Heart left ventricle (tissue), 16 donors: Measurements from ENCODE around the gene CDH2. TPM values are rescaled to one million over a fixed set of nuclear protein-coding genes. Genes with fewer than 3 reads are reported as not detected.

Experiments
- ATAC-seq, 4 donors: fragments of 200-7000 bp; cut with Tn5 transposase; one replicate each; pipeline ENCODE4 v1.9.1; 2020 to 2022; ENCODE audit warnings: moderate library complexity in 4 of 4, mild to moderate bottlenecking in 3 of 4, moderate number of reproducible peaks in 1 of 4
- DNase-seq, 5 donors: peaks; one replicate each; pipeline ENCODE4 v3.0.0-alpha.2; 2020
- H3K27ac ChIP-seq, 12 donors: fragments of 200-600 bp; sonication (generic) in 4 of 12; one replicate each; pipeline versions ENCODE4 v1.5.0 to v1.8.0; 2016 to 2022; ENCODE audit warnings: mild to moderate bottlenecking in 2 of 12
- H3K27me3 ChIP-seq, 9 donors: fragments of 200-600 bp; sonication (generic) in 2 of 9; one replicate each; pipeline versions ENCODE4 v1.5.1 to v1.8.0; 2016 to 2022; ENCODE audit warnings: mild to moderate bottlenecking in 3 of 9
- H3K36me3 ChIP-seq, 9 donors: fragments of 200-600 bp; sonication (generic) in 2 of 9; one replicate each; pipeline versions ENCODE4 v1.5.0 to v1.8.0; 2018 to 2022; ENCODE audit warnings: mild to moderate bottlenecking in 2 of 9
- H3K4me1 ChIP-seq, 12 donors: fragments of 200-600 bp; sonication (generic) in 4 of 12; one replicate each; pipeline versions ENCODE4 v1.5.0 to v1.8.0; 2016 to 2022; ENCODE audit warnings: mild to moderate bottlenecking in 3 of 12
- H3K4me3 ChIP-seq, 12 donors: fragments of 200-600 bp; sonication (generic) in 4 of 12; one replicate each; pipeline versions ENCODE4 v1.5.0 to v1.8.0; 2017 to 2022; ENCODE audit warnings: mild to moderate bottlenecking in 9 of 12, moderate library complexity in 4 of 12
- H3K9me3 ChIP-seq, 12 donors: fragments of 200-600 bp; sonication (generic) in 4 of 12; one replicate each; pipeline versions ENCODE4 v1.5.0 to v1.8.0; 2016 to 2022; ENCODE audit warnings: mild to moderate bottlenecking in 1 of 12
- CTCF ChIP-seq, 12 donors: fragments of 200-600 bp; sonication (generic) in 4 of 12; IDR thresholded peaks; one replicate each; pipeline versions ENCODE4 v1.5.0 to v1.8.0; 2018 to 2022; ENCODE audit warnings: antibody characterized with exemption in 12 of 12, mild to moderate bottlenecking in 5 of 12
- POLR2A ChIP-seq, 2 donors: fragments of 450-650 bp; IDR thresholded peaks; one replicate each; pipeline ENCODE4 v1.6.1; 2017; ENCODE audit warnings: antibody characterized with exemption in 2 of 2, mild to moderate bottlenecking in 2 of 2, moderate library complexity in 2 of 2
- whole genome bisulfite sequencing, 4 donors: extraction: QIAGEN DNeasy Blood & Tissue Kit in 2 of 4; methylation state at CpG; one replicate each; pipeline versions ENCODE4 v1.1.5 to v1.1.7; 2013 to 2018; 5-methylcytosine and 5-hydroxymethylcytosine counted together
- intact Hi-C, 10 donors: fragments of 100-400 bp; cut with DNase I; formaldehyde crosslinking; loops; one replicate each; pipeline versions ENCODE4 v1.11.1 to v1.14.2; 2022
- polyA plus RNA-seq, 2 donors: library from polyadenylated mRNA; stranded (reverse); fragments of 200-250 nt; gene quantifications; one replicate each; pipeline ENCODE4 v1.2.3, GENCODE V29; 2013
- total RNA-seq, 9 donors: library from RNA; depleted of rRNA in 2 of 9; stranded (reverse); fragments of >200 nt in 2 of 9; fragmentation: NEBNext Ultra II Directional in 3 of 9; extraction: Animal tissue kit (Norgen Biotek cat#: 25700) in 3 of 9; gene quantifications; one replicate each; pipeline versions ENCODE4 v1.1.0 to v1.2.4, GENCODE V29; 2016 to 2023
- donor health status: ischemic (EF 13 %, LVEDD 7.1; RV severe dilation, severe dysfunction).
- donor health status: healthy with polysubstance abuse.
- donor health status: DM: no; HTN: yes; CAD: no.
- donor health status: DM: no; HTN: no; CAD: no.
- donor health status: ischemic (EF 25% LVEDD 6.9; RV normal size, moderate dysfunction).
- donor health status: ischemic (EF 25% LVEDD 5.7; RV mildly dilated, moderate dysfunction).
- donor health status: healthy.
- donor health status: DM: yes; HTN: yes; CAD: no.
- donor health status: ischemic (EF 35%, LVEDD 5.7; RV mildly dilated, moderate dysfunction).
- donor health status: nonischemic (EF 11% LVEDD 7.7; RV severe dilation, severe dysfunction).
- donor health status: DM: yes; HTN: yes; CAD: no.
- donor health status: PGD.
- donor health status: ischemic (EF 29% LVEDD 5.4; RV normal size, mild dysfunction).
- donor health status: nonischemic (EF 23%, LVEDD 6.1; RV moderate dilation, normal function).

CDH2 gene
- total and polyA plus RNA-seq, 11 donors = 62.5 to 594 (median 386) TPM

- no peak for DNase-seq
- Histone ChIP-seq H3K27me3 (no peaks in the 10 kb centered on the region), H3K36me3 (no peaks in the 10 kb centered on the region), H3K4me1 (peaks cover 0 to 66% (median 21%) of the 10 kb centered on the region in 12 donors), H3K9me3 (no peaks in the 10 kb centered on the region), H3K4me3 (no peak overlapping the region), H3K27ac (peak overlapping the region; percentile 60 to 97 (median 84))
- WGBS, 4 donors = 50 to 59% (median 54%) methylated on average over 3 of the region's 3 CpGs
- TF ChIP-seq CTCF (IDR thresholded peaks at IDR 0.05) (no peak), POLR2A (IDR thresholded peaks at IDR 0.05) (no peak)
- intact Hi-C loops = loop anchor here in 5 of 10 donors (2.0 to 10.0 kb wide), 5 partner anchors 51 to 64 kb away; partner anchors contain the start of gene CDH2 (in 3 of the 5)
- ATAC-seq = no peak
Observed at GRCh38 chr18:28113271-28114029, 63.5 kb downstream of the CDH2 start.

- WGBS, 4 donors = 12 to 20% (median 15%) methylated on average over 5 of the region's 5 CpGs
- intact Hi-C loops = loop anchor here in 6 of 10 donors (1.0 to 10.0 kb wide), 6 partner anchors 53 to 65 kb away; partner anchors contain the start of gene CDH2 (in 3 of the 6)
- H3K27ac ChIP-seq = peak overlapping the region; percentile 60 to 97 (median 84)
- no peaks in the 10 kb centered on the region for H3K36me3 ChIP-seq
- ATAC-seq (peak; percentile 86 to 94 (median 88)), DNase-seq (no peak)
- H3K27me3 ChIP-seq = no peaks in the 10 kb centered on the region
- no peak overlapping the region for H3K4me3 ChIP-seq
- no peaks in the 10 kb centered on the region for H3K9me3 ChIP-seq
- TF ChIP-seq CTCF (IDR thresholded peaks at IDR 0.05) (no peak), POLR2A (IDR thresholded peaks at IDR 0.05) (peak in 1 of 2 donors; percentile 52)
- peaks cover 0 to 66% (median 22%) of the 10 kb centered on the region in 12 donors for H3K4me1 ChIP-seq
Observed at GRCh38 chr18:28112056-28112470, 64.9 kb downstream of the CDH2 start.

- DNase-seq (no peak), ATAC-seq (peak in 2 of 4 donors; percentile 1 to 8)
- 53 to 62% (median 56%) methylated on average over 8 to 9 of the region's 9 CpGs for WGBS, 4 donors
- Histone ChIP-seq H3K27ac (peak overlapping the region; percentile 60 to 97 (median 84)), H3K36me3 (no peaks in the 10 kb centered on the region), H3K4me3 (no peak overlapping the region), H3K4me1 (peaks cover 0 to 61% (median 17%) of the 10 kb centered on the region in 12 donors), H3K27me3 (no peaks in the 10 kb centered on the region), H3K9me3 (no peaks in the 10 kb centered on the region)
- intact Hi-C loops = loop anchor here in 4 of 10 donors (5.0 to 10.0 kb wide), 3 partner anchors 54 to 66 kb away; partner anchors contain the start of gene CDH2 (in 2 of the 4)
- TF ChIP-seq CTCF (IDR thresholded peaks at IDR 0.05) (no peak), POLR2A (IDR thresholded peaks at IDR 0.05) (no peak)
Observed at GRCh38 chr18:28110924-28111323, 66.0 kb downstream of the CDH2 start.
